NOMO-1 treated with dmso at 0.1 percent for 144 hours (cell line): ENCODE data around the gene WASHC3.

Source experiments
- DNase-seq: peaks from one replicate; lab custom pipeline; 2025; ENCODE audit not compliant: unreplicated experiment; lab: John Stamatoyannopoulos, UW

Gene WASHC3

DNA sequence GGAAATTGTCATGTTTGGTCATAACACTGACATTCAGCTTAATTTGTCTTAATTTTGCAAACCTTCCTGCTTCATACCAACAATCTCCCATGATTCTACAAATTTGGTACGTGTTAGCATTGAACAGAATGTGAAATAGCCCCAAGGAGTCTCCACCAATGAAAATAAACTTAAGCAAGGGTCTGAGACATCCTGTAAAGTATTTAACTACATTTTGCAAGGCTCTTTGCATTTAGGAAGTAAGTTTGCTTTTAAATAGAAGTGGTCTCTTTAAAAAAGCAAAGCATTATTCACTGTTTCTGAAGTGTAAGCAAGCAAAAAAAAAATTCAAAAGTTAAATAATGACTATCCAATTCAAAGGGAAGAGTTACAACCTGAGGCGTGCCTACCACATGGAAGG, 79.9 kb downstream of the WASHC3 start:
- no peak for DNase-seq

DNA sequence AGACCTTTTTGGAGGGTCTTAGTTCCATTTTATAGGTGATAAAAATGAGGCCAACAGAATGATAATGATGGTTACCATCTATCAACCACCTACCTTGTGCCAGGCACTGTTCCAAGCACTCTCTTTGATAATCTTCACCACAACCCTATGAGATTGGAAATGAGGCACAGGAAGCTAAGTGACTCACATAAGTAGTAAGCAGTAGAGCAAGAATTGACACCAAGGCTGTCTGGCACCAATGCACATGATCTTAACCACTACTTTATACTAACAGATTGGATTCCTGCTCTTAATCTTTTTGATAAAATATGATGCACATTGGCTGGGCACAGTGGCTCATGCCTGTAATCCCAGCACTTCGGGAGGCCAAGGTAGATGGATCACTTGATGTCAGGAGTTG, 93.0 kb downstream of the WASHC3 start:
- no peak for DNase-seq

DNA sequence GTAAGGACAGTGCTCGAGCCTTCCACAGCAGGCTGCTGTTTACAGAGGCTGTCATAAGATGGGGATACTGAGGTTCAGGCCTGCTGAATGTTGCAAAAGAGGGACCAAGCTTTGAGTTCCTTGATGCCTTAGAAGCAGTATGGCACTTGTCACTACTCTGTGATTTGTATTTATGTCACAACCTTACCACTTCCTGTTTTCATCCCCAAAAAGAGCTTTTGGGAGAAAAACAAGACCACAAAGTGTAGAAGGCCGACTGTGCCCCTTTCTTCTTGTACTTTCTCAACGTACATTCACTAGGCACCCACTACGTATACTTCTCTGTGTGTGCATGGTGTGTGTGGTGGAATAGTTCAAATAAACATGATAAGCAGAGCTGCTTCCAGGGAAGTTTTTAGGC, 94.3 kb downstream of the WASHC3 start:
- DNase-seq: peak; percentile 59

DNA sequence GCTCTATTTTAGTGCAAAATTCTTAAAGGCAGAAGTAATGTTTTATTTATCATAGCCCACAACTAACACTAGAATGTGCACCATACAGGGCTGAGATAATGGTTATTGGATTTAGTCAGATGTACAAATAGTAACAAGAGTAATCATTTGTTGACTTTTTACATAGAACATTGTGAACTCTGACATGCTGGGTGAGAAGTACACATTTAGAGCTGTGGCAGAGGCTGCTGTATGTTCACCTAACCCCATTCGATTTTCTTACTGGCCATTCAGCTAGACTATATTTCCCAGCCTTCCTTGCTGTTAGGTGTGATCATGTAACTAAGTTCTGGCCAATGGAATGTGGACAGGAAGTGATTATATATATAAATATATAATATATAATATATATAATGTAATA, 95.3 kb downstream of the WASHC3 start:
- no peak for DNase-seq

- no peak for DNase-seq
These were observed 98.1 kb downstream of the WASHC3 start for GRCh38 chr12:101963697-101964096.
